Activated T-cell treated with anti-CD3 and anti-CD28 coated beads, Interleukin-2, amount 50 U/mL, for 72 hours (primary cell): ENCODE results near the gene PTGER3. TPM values are rescaled to one million over a fixed set of nuclear protein-coding genes. Genes with fewer than 3 reads are reported as not detected.
A peak's percentile ranks its signal among the peaks of the same experiment; 100 is the strongest.

ENCODE experiments used
- ATAC-seq, 2 donors: fragments of 150-1000 bp; cut with Tn5 transposase; replicated peaks in 1 of 2; 2 replicates each; pipeline ENCODE4 v1.10.0; 2021; ENCODE audit warnings: moderate library complexity in 2 of 2, mild to moderate bottlenecking in 1 of 2
- DNase-seq, 2 donors: peaks; one replicate each; pipeline ENCODE4 v3.0.0; 2021 to 2022; ENCODE audit warnings: mixed read lengths in 1 of 2
- H3K27ac Mint-ChIP-seq: one replicate; pipeline ENCODE4 v1.8.0; 2022; ENCODE audit warnings: mild to moderate bottlenecking, moderate library complexity, mixed read lengths
- H3K27me3 Mint-ChIP-seq: one replicate; pipeline ENCODE4 v1.8.0; 2022; ENCODE audit warnings: low read depth, mixed read lengths
- H3K36me3 Mint-ChIP-seq, 2 donors: one replicate each; pipeline ENCODE4 v1.8.0; 2022; ENCODE audit warnings: mixed read lengths in 2 of 2, mild to moderate bottlenecking in 1 of 2; ENCODE audit not compliant: insufficient read depth in 2 of 2
- H3K4me1 Mint-ChIP-seq: one replicate; pipeline ENCODE4 v1.8.0; 2022; ENCODE audit warnings: low read depth, mixed read lengths
- H3K4me3 Mint-ChIP-seq, 2 donors: one replicate each; pipeline ENCODE4 v1.8.0; 2022; ENCODE audit warnings: mild to moderate bottlenecking in 2 of 2, mixed read lengths in 2 of 2, moderate library complexity in 2 of 2
- H3K9me3 Mint-ChIP-seq, 2 donors: one replicate each; pipeline ENCODE4 v1.8.0; 2022; ENCODE audit warnings: mixed read lengths in 2 of 2
- total RNA-seq, 2 donors: library from RNA; stranded (reverse); gene quantifications; one replicate each; pipeline ENCODE4 v1.2.3, GENCODE V29; 2022

Gene PTGER3
- total RNA-seq, 2 donors from 2014 or later = 0.05 TPM; not detected in 1

DNA sequence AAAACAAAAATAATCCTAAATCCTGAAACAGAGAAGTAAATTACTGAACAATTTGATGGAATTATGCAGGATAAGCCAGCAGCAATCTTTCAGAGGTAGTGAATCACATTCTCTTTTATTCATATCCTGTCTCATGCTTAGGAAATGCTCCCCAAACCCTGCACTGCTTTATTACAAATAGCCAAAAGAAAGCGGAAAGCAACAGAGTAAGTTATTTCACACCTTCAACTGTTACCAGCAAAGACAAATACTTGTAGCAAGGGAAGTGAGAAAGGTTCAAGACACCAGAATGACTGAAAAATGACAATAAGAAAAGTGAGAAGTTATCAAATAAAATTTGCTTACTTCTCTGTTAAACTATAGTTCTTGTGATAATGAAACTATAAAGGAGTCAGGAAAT lies 27.1 kb upstream of the PTGER3 start:
- peak overlapping the region in 1 of 2 donors; percentile 9 for H3K4me3 Mint-ChIP-seq
- peak overlapping the region; percentile 58 for H3K27ac Mint-ChIP-seq
- ATAC-seq (no peak), DNase-seq (no peak)
- H3K36me3 Mint-ChIP-seq = peaks cover 15 to 41% of the 10 kb centered on the region in 2 donors
- no peaks in the 10 kb centered on the region for H3K9me3 Mint-ChIP-seq
- peaks cover 41% of the 10 kb centered on the region for H3K4me1 Mint-ChIP-seq
- H3K27me3 Mint-ChIP-seq = no peaks in the 10 kb centered on the region

GRCh38 chr1:71072273-71072672 lies 24.7 kb upstream of the PTGER3 start:
- no peaks in the 10 kb centered on the region for H3K9me3 Mint-ChIP-seq
- peak overlapping the region; percentile 95 for H3K27ac Mint-ChIP-seq
- no peak overlapping the region for H3K4me3 Mint-ChIP-seq
- no peaks in the 10 kb centered on the region for H3K27me3 Mint-ChIP-seq
- H3K36me3 Mint-ChIP-seq = peaks cover 17 to 50% of the 10 kb centered on the region in 2 donors
- ATAC-seq = no peak
- H3K4me1 Mint-ChIP-seq = peaks cover 40% of the 10 kb centered on the region
- DNase-seq = no peak

DNA sequence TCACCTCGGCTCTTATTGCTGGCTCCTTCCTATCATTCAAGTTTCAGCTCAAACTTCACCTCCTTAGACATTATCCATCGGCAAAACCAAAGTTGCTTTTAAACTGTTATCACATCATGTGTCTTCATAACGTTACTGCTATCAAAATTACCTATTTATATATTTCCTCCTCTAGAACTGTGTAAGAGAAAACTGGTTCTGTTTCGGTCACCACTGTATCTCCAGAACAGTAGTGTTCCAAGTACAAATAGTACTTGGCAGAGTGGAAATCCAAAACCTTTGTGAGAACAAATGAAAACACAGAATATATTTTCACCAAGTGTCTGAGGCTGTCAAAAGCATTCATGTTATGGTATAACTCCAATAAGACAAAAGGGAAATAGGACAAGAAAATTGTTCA lies 24.1 kb upstream of the PTGER3 start:
- Mint-ChIP-seq H3K27me3 (no peaks in the 10 kb centered on the region), H3K4me1 (peaks cover 40% of the 10 kb centered on the region), H3K27ac (peak overlapping the region; percentile 38)

DNA sequence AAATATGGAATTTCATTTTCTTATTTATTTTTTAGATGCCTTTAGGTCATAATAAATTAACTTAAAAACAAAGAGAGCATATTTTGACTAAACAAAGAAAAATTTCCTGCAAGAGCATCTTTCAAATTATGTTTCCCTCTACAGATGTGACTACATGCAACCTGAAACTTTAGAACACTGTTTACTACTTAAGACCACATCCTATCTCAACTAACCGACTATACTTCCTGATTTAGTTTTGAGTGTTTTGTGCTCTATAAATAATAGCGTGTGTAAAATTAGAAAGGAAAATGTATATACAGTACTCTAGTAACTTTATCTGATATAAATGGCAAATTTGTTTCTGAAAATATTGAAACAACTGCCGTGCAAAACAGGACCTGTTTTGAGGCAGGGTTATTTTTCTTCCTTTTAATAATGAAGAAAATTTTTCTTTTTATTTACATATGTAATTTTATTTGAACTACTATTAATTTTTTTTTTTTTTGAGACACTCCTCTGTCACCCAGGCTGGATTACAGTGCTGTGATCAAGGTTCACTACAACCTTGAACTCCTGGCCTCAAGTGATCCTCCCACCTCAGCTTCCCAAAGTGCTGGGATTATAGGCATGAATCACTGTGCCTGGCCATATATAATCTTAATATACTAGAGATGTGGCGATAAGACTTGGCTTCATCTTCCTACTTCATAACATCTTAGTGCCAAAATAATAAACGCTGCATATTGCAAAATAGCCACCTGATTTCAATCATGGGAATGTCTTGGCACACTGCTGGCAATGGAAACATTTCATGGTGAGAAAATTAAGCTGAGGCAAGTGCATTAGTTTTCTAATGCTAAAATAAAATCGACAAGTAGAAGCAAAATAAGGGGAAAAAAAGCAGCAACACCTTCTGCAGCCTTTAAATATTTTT lies 21.0 kb upstream of the PTGER3 start:
- peak overlapping the region in 1 of 2 donors; percentile 24 for H3K4me3 Mint-ChIP-seq
- peaks cover 18% of the 10 kb centered on the region for H3K4me1 Mint-ChIP-seq

More for the DNA sequence above, 24.1 kb upstream of the PTGER3 start:
- Mint-ChIP-seq H3K9me3 (no peaks in the 10 kb centered on the region), H3K36me3 (peaks cover 17 to 52% of the 10 kb centered on the region in 2 donors), H3K4me3 (no peak overlapping the region)
- no peak for ATAC-seq
- DNase-seq = no peak

GRCh38 chr1:71054791-71055190 lies 7.2 kb upstream of the PTGER3 start:
- Mint-ChIP-seq H3K4me3 (no peak overlapping the region), H3K9me3 (no peaks in the 10 kb centered on the region), H3K27ac (no peak overlapping the region)

More for the DNA sequence above, 21.0 kb upstream of the PTGER3 start:
- ATAC-seq (peak in 1 of 2 donors; percentile 64), DNase-seq (no peak)
- H3K27me3 Mint-ChIP-seq = no peaks in the 10 kb centered on the region
- H3K9me3 Mint-ChIP-seq = no peaks in the 10 kb centered on the region
- peaks cover 7 to 57% of the 10 kb centered on the region in 2 donors for H3K36me3 Mint-ChIP-seq
- peak overlapping the region; percentile 69 for H3K27ac Mint-ChIP-seq

DNA sequence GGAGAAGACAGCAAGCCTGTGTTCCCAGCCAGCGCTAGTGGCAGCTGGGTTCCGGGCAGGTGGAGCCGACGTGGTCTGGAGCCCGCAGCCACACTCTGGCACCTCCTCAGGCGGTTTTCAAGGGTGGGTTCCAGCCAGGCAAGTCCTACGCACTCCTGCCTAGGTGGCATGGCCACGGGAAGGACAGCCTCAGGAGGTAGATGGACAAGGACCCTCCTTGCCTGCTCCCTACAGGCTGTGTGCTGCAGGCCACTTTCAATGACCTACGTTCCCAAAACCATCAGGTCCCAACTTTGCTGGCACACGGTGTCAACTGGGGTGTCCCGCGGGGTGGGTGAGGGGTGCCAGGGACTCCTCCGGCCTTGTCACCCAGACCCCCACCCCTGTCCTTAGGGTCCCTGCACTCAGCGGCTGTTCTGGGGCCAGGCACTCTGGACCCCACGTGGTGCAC lies 6.7 kb upstream of the PTGER3 start:
- Mint-ChIP-seq H3K4me1 (peaks cover 4% of the 10 kb centered on the region), H3K36me3 (peaks cover 3 to 7% of the 10 kb centered on the region in 2 donors), H3K27ac (no peak overlapping the region), H3K4me3 (no peak overlapping the region), H3K9me3 (no peaks in the 10 kb centered on the region), H3K27me3 (peaks cover 5% of the 10 kb centered on the region)
- DNase-seq (no peak), ATAC-seq (peak in 1 of 2 donors; percentile 7)

More at GRCh38 chr1:71054791-71055190, 7.2 kb upstream of the PTGER3 start:
- Mint-ChIP-seq H3K36me3 (peaks cover 5 to 9% of the 10 kb centered on the region in 2 donors), H3K27me3 (peaks cover 3% of the 10 kb centered on the region), H3K4me1 (peaks cover 4% of the 10 kb centered on the region)
- DNase-seq (no peak), ATAC-seq (no peak)

GRCh38 chr1:71053758-71054157 lies 6.1 kb upstream of the PTGER3 start:
- H3K36me3 Mint-ChIP-seq = peaks cover 0 to 3% of the 10 kb centered on the region in 2 donors
- H3K27ac Mint-ChIP-seq = no peak overlapping the region
- H3K4me1 Mint-ChIP-seq = peaks cover 4% of the 10 kb centered on the region
- H3K4me3 Mint-ChIP-seq = no peak overlapping the region
- DNase-seq (no peak), ATAC-seq (peak in 1 of 2 donors; percentile 16)
- no peaks in the 10 kb centered on the region for H3K9me3 Mint-ChIP-seq
- H3K27me3 Mint-ChIP-seq = peaks cover 10% of the 10 kb centered on the region

DNA sequence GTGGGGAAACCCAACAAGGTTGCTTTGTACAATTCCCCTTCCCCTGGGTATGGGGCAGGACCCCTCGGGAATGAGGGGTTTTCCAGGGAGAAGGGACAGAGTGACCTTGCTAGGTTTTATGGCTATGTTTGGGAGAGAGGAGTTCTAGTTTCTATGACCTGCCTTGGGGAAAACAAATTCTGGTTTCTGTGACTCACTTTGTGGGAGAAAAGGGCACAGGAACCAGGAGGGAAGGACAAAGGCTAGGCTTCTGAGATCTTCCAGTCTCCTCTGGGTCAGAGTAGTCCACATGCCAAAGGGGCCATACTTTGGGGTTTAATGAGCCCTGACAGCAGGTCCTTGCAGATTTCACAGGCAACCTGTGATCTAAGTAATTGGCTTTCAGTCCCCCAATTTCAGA lies 5.5 kb upstream of the PTGER3 start:
- no peak overlapping the region for H3K4me3 Mint-ChIP-seq
- no peaks in the 10 kb centered on the region for H3K36me3 Mint-ChIP-seq
- no peak for DNase-seq
- no peak overlapping the region for H3K27ac Mint-ChIP-seq
- ATAC-seq = no peak
- no peaks in the 10 kb centered on the region for H3K9me3 Mint-ChIP-seq
- H3K27me3 Mint-ChIP-seq = peaks cover 16% of the 10 kb centered on the region
- H3K4me1 Mint-ChIP-seq = peaks cover 6% of the 10 kb centered on the region

- Mint-ChIP-seq H3K9me3 (no peaks in the 10 kb centered on the region), H3K27me3 (peaks cover 46% of the 10 kb centered on the region), H3K4me3 (no peak overlapping the region), H3K36me3 (no peaks in the 10 kb centered on the region), H3K4me1 (peaks cover 9% of the 10 kb centered on the region), H3K27ac (no peak overlapping the region)
- ATAC-seq = peak; percentile 37 to 48
- DNase-seq = peak in 1 of 2 donors; percentile 37
Measured at GRCh38 chr1:71049951-71050598, 2.5 kb upstream of the PTGER3 start.

GRCh38 chr1:71046891-71047634 lies 553 bp downstream of the PTGER3 start:
- Mint-ChIP-seq H3K36me3 (no peaks in the 10 kb centered on the region), H3K27ac (no peak overlapping the region), H3K9me3 (no peaks in the 10 kb centered on the region), H3K4me3 (peak overlapping the region; percentile 83 to 88), H3K4me1 (peaks cover 5% of the 10 kb centered on the region), H3K27me3 (peaks cover 52% of the 10 kb centered on the region)
- peak in 1 of 2 donors; percentile 24 for DNase-seq
- ATAC-seq = peak; percentile 63 to 67

DNA sequence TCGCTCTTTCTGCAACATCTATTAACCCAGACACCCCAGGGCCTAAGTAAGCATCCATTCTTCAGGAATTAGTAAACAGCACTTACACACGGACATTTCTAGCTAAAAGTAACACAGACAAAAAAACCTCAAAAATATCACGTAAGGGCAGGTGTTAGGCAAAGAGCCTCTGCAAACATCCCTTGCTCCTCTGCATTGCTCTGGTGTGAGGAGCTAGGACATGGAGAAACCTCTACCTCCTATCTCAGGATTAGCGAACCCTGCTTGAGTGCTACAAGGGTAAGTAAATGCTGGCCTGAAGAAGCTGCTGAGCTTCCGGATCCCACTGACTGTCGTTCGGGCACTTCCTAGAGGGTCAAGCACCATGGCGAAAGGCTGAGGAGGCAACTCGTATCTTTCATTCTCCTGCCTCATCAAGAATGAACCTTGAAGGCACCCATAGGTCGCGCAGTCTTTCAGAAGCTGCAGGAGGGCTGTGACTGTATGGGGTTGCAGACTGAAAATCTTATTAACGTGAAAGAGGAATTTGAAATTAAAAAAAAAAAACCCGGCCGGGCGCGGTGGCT lies 2.1 kb downstream of the PTGER3 start:
- no peaks in the 10 kb centered on the region for H3K9me3 Mint-ChIP-seq
- DNase-seq (no peak), ATAC-seq (no peak)
- H3K27ac Mint-ChIP-seq = no peak overlapping the region
- peaks cover 11% of the 10 kb centered on the region for H3K4me1 Mint-ChIP-seq
- peak overlapping the region in 1 of 2 donors; percentile 32 for H3K4me3 Mint-ChIP-seq
- no peaks in the 10 kb centered on the region for H3K36me3 Mint-ChIP-seq
- peaks cover 61% of the 10 kb centered on the region for H3K27me3 Mint-ChIP-seq

DNA sequence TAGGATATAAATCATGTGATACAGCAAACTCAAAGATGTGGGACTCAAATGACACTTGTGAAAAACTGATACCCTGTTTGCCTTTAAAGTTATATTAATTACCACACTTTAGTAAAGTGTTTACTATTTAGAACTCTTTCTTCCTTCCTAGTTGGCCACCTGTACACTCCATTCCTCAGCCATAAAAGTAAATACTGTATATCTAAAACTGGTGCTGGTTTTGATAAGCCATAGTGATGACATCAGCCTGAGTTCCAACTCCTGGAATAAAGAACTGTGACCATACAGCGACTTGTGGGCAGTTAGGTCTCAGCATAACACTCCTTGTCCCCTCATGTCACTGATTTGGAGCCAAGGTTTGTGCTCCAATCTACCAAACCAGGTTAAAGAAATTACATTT lies 2.8 kb downstream of the PTGER3 start:
- peaks cover 62% of the 10 kb centered on the region for H3K27me3 Mint-ChIP-seq
- no peak overlapping the region for H3K27ac Mint-ChIP-seq
- no peak for ATAC-seq

More for the DNA sequence above, 2.8 kb downstream of the PTGER3 start:
- Mint-ChIP-seq H3K4me3 (no peak overlapping the region), H3K4me1 (peaks cover 11% of the 10 kb centered on the region), H3K36me3 (no peaks in the 10 kb centered on the region), H3K9me3 (peaks cover 0 to under 1% of the 10 kb centered on the region in 2 donors)
- DNase-seq = no peak
